ENCODE measurements around the gene CIAO3.

Gene CIAO3

DNA sequence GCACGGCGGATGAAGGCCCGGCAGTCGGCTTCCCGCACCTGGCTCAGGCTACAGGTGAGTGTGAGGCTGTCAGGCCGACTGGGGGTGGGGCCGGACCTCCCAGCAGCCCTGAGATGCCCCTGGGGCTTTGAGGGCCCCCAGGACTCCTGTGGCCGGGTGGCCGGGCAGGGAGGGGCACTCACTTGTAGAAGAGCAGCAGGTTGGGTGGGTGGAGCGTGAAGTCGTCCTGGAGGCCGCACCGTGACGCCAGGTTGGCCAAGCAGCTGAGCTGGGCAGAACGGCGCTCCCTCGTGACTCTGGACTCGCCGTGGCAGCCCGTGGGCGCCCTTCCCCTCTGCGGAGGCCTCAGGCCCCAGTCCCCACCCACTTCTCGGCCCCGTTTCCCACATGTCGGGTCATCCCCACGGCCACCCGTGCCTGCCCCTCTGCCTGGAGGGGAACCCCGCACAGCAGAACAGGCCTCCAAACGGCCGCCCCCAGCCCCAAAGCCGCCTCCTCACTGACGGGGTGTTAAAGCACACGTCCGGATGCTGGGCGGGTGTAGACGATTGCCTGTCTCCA, 34.5 kb upstream of the CIAO3 start:
- DNase-seq, result no peak

DNA sequence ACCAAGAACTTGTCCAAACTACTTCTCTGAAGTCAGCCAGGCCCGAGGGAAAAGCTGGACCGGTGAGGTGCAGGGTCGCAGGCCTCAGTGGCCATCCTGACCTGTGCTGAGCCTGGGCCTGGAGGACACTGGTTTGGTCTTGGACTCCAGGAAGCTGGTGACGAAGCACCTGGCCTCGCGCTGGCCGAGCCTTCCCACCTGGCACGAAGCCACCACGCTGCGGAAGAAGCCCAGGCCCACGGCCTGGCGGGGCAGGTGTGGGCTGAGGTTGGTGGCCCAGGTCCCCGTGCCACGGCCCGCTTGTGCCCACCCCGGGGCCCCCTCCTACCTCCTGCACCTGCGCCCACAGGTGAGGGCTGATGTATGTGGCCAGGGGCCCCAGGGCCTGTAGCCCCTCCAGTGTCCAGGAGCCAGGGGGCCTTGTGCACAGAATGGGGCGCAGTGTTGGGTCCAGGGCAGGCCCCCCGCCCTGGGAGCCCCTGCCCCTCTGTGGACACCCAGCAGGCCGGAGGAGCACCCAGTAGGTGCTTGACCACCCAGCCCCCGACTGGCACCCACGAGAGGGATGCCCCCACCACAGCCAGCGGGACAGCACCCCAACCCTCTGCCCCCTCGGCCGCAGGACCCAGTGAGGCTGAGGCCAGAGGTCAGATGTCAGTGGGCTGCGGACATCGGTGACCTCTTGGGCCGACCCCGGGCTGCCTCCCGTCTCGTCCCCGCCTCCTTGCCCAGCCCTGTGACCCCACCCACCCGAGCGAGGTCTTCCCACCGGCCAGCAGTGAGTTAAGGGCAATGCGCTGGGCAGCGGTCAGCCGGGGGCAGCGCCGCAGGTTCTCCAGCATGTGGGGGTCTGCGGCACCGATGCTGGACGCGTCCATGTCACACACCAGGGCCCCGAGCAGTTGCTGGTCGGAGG, 33.5 kb upstream of the CIAO3 start:
- no peak for DNase-seq

DNA sequence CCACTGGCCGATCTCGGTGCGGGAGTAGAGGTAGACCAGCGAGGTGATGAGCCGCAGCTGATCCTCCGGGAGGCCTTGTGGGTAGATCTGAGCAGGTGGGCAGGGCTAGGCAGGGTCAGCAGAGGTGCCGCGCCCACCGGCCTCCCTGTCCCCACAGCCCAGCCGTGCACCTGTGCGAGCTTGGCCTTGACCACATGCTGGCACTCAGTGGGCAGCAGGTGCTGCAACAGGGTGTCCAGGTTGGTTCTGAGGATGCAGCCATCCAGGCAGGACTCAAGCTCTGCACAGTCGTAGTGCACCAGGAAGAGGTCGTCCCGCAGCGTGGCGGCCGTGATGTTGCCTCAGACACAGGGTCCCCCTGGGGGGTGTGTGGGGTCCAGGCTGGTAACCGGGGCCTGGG, 32.2 kb upstream of the CIAO3 start:
- no peak for DNase-seq

DNA sequence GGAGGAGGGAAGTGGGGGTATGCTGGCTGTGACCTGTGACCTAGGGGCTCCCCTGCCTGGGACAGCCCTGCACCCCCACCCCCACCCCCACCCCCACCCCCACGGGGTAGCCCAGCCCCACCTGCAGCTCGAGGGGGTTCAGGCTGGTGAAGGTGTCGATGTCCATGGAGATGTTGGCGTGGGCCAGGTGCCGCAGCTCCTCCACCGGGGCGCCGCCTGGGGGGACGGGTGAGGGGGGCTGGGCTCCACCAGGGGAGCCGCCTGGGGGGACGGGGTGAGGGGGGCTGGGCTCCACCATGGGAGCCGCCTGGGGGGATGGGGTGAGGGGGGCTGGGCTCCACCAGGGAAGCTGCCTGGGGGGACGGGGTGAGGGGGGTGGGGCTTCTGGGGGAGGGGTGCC, 29.6 kb upstream of the CIAO3 start:
- DNase-seq, result no peak

DNA sequence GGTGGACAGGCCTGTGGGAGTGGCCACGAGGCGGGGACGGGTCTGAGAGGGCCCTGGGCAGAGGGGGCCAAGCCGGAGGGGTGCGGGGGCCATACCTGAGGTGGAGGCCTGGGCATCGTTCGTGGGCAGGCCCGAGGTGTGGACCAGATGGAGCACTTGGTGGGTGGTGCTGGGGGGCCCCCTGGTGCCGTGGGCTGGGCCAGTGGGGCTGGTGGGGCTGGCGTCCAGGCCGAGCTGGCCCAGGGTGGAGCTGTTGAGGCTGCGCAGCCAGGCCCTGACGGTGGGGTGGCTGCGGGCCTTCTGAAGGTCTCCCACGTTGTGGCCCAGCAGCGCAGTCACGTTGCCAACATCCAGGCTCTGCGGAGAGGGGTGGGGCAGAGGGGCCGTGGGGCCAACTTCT, 29.1 kb upstream of the CIAO3 start:
- no peak for DNase-seq

DNA sequence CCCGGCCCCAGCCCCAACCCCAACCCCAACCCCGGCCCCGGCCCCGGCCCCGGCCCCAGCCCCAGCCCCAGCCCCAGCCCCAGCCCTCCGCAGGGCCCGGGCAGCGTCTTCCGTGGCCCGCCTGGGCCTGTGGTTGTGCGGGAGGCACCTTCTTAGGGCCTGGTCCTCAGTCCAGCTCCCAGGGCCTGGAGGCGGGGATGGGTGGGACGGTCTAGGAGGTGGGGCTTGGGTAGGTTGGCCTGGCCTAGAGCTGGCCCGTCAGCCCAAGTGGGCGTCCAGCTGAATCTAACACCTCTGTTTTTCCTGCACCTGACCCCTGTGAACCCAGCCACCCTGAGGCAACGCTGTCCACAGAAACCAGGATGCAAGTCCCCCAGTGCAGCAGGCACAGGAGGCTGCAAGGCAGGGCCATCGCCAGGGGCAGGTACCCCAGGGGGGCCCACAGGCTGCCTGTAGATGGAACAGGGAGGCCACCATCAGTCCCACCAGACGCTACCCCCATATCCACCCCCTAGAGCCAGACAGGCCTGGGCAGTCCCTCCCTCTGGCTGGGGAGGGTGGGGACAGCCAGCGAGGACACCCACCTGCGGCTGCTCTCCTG, 28.5 kb upstream of the CIAO3 start:
- no peak for DNase-seq

DNA sequence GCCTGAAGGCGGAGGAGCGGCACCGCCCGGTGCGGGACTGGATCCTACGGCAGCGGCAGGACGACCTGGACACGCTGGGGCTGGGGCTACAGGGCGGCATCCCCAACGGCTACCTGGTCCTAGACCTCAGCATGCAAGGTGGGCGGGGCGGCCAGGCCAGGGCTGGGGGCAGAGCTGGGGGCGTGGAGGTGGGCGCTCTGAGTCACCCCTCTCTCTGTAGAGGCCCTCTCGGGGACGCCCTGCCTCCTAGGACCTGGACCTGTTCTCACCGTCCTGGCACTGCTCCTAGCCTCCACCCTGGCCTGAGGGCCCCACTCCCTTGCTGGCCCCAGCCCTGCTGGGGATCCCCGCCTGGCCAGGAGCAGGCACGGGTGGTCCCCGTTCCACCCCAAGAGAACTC, 27.6 kb upstream of the CIAO3 start:
- DNase-seq, result no peak

DNA sequence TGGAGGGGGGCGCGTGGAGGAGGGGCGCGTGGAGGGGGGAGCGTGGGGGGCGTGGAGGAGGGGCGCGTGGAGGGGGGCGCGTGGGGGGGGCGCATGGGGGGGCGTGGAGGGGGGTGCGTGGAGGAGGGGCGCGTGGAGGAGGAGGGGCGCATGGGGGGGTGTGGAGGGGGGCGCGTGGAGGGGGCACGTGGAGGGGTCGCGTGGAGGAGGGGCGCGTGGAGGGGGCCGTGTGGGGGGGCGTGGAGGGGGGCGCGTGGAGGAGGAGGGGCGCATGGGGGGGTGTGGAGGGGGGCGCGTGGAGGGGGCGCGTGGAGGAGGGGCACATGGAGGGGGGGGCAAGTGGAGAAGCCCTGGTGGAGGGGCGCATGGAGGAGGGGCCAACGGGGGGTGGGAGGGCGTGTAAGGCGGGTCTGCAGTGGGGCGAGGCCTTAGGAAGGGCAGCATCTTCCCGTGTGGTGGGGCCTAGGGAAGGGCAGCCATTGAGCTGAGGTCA, 27.0 kb upstream of the CIAO3 start:
- no peak for DNase-seq

DNA sequence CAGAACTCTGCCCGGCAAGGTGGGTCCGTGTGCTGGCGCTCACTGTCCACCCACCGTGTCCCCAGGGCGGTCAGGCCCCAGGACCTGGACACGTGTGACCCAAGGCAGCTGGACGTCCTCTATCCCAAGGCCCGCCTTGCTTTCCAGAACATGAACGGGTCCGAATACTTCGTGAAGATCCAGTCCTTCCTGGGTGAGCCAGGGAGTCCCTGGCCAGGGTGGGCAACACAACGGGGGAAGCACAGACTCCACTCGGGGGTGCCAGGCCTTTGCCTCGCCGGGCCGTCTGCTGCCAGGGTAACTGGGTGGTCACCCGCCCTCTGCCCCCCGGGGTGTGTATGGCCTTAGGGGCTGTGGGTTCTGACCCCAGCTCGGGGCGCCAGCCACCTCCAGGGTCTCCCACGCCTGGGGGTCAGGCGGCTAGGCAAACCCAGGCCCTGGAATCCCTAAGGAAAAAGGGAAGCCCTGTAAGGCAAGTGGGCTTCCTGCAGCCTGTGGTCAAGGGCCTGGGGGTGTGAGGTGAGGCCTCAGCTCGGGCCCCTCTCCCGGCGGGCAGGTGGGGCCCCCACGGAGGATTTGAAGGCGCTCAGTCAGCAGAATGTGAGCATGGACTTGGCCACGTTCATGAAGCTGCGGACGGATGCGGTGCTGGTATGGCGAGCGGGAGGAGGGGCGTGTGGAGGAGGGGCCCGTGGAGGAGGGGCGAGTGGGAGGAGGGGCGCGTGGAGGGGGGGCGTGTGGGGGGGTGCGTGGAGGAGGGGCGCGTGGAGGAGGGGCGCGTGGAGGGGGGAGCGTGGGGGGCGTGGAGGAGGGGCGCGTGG, 26.2 kb upstream of the CIAO3 start:
- DNase-seq, result no peak

DNA sequence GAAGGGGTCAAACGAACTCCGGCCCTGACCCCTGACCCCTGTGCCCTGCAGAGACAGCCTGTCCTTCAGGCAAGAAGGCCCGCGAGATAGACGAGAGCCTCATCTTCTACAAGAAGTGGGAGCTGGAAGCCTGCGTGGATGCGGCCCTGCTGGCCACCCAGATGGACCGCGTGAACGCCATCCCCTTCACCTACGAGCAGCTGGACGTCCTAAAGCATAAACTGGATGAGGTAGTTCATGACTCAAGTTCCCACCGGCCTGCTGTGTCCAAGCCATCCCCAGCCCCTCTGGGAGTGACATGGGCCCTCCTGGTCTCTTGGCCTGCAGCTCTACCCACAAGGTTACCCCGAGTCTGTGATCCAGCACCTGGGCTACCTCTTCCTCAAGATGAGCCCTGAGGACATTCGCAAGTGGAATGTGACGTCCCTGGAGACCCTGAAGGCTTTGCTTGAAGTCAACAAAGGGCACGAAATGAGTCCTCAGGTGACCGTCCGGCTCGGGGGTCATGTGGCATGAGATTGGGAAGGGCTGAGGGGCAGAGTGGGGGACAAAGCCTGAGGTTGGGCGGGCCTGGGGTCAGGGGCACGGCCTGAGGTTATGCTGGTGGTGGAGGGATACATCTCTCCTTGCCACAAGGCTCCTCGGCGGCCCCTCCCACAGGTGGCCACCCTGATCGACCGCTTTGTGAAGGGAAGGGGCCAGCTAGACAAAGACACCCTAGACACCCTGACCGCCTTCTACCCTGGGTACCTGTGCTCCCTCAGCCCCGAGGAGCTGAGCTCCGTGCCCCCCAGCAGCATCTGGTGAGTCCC, 25.4 kb upstream of the CIAO3 start:
- DNase-seq, result no peak

DNA sequence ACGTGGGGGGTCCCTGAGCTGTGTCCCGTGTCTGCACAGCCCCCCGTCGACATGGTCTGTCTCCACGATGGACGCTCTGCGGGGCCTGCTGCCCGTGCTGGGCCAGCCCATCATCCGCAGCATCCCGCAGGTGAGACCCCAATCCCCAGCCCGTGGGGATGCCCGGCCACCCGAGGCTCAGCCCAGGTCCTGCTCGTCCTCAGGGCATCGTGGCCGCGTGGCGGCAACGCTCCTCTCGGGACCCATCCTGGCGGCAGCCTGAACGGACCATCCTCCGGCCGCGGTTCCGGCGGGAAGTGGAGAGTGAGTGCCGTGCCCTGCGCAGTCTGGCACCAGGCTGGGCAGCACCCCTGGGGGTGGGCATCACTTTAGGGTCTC, 24.7 kb upstream of the CIAO3 start:
- no peak for DNase-seq

DNA sequence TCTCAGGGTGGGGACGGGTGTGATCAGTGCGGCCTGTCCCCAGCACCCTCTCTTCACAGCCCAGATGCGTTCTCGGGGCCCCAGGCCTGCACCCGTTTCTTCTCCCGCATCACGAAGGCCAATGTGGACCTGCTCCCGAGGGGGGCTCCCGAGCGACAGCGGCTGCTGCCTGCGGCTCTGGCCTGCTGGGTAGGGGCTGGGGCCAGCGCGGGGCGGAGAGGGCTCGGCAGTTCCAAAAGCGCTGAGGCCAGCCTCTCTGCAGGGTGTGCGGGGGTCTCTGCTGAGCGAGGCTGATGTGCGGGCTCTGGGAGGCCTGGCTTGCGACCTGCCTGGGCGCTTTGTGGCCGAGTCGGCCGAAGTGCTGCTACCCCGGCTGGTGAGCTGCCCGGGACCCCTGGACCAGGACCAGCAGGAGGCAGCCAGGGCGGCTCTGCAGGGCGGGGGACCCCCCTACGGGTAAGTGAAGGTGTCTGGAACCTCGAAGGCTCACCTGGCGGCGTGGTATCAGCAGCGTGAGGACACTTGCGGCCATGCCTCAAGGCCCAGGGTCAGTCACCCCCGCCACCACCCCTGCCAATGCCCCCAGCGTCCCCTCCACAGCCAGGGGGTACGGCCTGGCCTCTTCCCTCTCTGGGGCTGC, 24.2 kb upstream of the CIAO3 start:
- DNase-seq, result no peak

DNA sequence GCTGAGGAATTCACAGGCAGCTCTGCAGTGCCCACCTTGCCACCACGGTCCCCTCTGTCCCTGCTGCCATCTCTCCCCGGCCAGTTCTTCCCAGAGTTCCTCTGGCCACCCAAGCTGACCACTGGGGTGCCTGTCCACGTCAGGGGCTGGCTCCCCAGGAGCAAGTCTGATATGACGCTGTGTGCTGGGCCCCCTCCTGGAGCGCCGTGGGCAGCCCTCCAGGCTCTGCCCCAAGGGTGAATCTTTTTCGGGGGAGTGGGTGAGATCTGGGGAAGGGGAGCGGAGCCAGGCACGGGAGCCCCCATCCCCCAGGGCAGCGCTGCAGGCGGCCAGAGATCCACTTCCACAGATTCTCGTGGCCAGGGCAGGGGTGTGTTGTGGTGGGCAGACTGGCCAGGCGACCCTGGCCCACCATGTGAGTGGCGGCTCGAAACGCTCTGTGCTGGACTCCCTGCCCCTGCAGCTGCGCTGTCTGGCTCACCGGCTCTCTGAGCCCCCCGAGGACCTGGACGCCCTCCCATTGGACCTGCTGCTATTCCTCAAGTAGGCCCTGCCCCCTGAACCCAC, 23.5 kb upstream of the CIAO3 start:
- DNase-seq, result no peak

DNA sequence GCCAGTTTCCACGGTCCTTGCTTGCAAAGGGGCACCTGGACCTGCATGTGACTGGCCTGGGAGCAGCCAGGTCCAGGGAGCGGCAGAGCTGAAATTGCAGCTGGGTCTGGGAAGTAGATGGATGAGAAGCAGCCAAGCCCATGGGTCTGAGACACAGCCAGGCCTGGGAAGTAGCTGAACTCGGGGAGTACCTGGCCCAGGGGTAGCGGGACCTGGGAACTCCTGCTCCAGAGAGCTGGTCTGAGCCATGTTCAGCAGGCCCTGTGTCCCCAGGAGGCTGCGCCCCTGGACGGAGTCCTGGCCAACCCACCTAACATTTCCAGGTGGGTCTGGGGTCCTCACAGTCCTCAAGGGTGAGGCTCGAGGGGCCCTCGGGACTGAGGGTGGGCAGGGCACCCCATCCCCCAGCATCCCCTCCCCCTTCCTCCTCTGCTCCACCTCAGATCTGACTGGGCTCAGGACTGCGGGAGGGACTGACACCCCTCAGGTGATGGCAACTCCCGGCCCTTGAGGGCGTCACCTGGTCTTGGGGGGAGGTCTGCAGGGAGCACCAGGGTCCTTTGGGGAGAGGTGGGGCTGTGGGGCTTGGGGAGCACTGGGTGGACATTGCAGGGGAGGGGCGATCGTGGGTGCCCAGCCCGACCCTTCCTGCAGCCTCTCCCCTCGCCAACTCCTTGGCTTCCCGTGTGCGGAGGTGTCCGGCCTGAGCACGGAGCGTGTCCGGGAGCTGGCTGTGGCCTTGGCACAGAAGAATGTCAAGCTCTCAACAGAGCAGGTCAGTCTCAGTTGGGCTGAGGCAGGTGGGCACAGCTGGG, 22.8 kb upstream of the CIAO3 start:
- DNase-seq, result no peak

DNA sequence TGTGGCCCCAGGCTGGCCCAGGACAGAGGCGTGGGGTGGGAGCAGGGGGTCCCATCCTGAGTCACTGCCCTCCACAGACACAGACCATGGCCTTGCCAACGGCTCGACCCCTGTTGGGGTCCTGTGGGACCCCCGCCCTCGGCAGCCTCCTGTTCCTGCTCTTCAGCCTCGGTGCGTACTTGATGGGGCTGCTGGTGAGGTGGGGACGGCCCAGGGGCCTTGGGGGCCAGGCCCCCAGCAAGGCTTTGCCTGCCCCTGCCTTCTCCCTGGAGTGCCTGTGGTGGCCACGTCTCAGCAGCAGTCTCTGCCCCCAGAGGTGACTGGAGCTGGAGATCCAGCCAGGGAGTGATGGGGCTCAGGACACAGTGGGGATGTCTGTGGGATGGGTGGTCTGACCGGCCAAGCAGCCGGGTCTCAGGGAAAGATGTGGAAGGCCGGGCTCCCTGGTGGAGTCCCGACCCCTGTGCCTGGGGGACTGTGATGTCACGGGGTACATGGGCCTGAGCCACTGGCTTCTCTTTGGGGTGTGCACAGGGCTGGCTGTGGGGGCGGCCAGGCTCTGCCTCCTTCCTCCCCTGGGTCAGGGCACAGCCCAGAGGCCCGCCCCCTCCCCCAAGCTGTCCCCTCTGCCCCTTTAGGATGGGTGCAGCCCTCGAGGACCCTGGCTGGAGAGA, 21.9 kb upstream of the CIAO3 start:
- DNase-seq, result no peak

DNA sequence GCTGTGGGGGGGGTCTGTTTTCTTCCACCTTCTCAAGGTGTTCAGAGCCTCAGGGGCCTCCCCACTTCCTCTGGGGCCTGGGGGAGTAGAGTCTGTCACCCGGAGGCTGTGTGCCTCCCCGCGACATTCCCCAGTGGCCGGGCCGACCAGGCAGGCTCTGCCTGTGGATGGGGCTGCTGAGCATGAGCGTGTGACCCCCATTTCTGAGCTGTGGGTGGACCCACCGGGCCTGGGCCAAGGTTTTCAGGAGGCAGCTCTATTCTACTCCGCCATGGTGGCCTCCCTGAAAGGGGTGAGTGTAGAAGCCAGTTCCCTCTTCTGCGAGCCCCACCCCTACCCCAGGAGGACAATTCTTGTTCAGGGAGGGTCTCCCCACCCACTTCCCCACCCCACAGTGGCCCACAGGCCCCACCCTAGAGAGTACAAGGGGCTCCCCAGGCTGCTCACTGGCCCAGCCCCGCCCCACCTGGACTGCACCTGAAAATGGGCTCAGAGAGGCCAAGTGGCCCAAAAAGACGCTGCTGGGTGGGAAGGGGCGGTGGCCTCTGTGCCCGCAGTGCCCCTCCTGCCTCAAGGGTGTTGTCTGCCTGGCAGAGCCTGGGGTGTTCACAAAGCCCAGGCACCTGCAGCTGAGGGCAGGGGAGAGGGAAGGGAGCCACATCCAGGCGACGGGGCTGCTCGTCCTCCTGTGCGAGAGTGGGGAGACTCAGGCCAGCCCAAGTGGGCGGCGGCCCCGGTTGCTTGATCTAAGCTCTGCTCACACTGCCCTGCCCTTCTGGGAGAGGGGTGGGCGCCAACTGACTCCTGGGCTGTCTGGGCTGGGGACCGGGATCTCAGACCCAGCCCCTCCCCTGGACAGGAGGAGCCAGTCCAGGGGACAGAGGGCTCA, 21.1 kb upstream of the CIAO3 start:
- DNase-seq, result no peak

DNA sequence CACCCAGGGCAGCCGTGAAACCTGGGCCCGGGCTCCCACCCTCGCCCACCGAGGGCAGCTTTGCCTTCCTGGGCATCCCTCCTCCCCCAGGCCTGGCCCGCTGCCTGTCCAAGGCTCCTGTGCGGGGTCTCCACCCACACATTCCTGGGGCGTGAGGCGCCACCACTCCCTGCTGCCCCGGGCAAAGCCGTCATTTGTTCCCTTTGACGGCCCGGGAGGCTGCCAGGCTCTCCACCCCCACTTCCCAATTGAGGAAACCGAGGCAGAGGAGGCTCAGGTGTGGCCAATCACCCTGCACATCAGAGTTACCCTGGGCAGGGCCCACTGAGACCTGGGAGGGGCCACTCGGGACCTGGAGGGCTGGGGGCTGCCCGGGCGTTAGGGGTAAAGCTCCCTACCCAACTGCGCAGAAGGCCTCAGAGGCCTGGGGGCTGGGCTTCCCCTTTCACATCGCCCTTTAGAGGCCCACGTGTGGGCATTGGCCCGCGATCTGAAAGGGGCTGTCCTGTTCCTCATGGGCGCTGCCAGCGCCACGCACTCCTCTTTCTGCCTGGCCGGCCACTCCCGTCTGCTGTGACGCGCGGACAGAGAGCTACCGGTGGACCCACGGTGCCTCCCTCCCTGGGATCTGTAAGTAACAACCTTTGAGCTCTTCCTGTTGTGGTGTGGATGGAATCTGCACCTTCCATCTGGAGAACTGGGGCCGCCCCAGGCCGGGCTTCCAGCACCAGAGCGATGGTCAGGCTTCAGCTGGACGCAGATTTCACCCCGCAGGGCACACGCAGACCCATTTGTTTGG, 19.9 kb upstream of the CIAO3 start, which contains the start of gene MSLN:
Gene MSLN, plus strand, starts transcription at position 190 of the 799 bp plus-strand sequence. CDS start 1,947 bp downstream, outside the sequence.
- no peak for DNase-seq

DNA sequence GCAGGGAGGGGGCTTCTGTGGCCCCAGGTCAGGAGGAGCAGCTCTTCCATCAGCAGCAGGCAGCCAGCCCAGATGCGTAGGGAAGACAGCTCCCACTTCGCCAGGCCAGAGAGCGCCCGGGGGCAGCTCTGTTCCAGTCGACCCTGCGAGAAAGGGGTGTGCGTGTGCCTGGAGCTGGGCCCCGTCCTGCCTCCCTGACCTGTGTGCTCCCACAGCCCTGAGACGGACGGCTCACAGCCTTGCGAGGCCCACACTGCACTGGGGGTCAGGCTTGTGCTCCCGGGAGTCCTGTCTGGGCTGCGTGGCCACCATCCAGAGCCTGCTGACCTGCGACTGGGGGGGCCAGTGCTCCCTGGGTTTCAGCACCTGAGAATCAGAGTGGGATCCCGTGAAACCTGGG, 19.3 kb upstream of the CIAO3 start:
- no peak for DNase-seq
